Astrocyte of the spinal cord (primary cell): ENCODE measurements around the gene LGALS7.

ENCODE experiments used
- DNase-seq: peaks from one replicate; pipeline ENCODE4 v3.0.0; 2011; ENCODE audit warnings: low read depth, low spot score
- H3K4me3 ChIP-seq: 2 replicates; pipeline ENCODE4 v1.5.1; 2011; ENCODE audit warnings: low read depth, mild to moderate bottlenecking, low read length, moderate library complexity
- CTCF ChIP-seq: IDR thresholded peaks from 2 replicates; pipeline ENCODE4 v1.5.1; 2012; ENCODE audit warnings: low read depth, mild to moderate bottlenecking, low read length, inconsistent platforms
- in situ Hi-C: cut with HindIII; loops from 2 replicates; pipeline ENCODE4 v1.10.0; 2017; ENCODE audit warnings: low sequenced_read_pairs

The LGALS7 gene

GRCh38 chr19:38721496-38721895 lies 51.8 kb downstream of the LGALS7 start:
- in situ Hi-C loops, result no loop called here
- TF ChIP-seq CTCF, result no peak
- DNase-seq, result no peak
- H3K4me3 ChIP-seq, result no peak overlapping the region
